Sigmoid colon (tissue), 7 donors: ENCODE measurements around the gene CYB5A. TPM values are rescaled to one million over a fixed set of nuclear protein-coding genes. Genes with fewer than 3 reads are reported as not detected.
"Not testable (repeated sequence)": the region's sequence is repeated elsewhere in the genome, so short reads cannot be mapped to it uniquely, and the experiment has no call there.

Experiments used
- DNase-seq: peaks from one replicate; pipeline ENCODE4 v3.0.0-alpha.2; 2019
- H3K27ac ChIP-seq, 4 donors: fragments of 200-600 bp; sonication (generic); one replicate each; pipeline ENCODE4 v1.5.1; 2016 to 2019; ENCODE audit warnings: mild to moderate bottlenecking in 1 of 4
- H3K27me3 ChIP-seq, 3 donors: fragments of 200-600 bp; sonication (generic); one replicate each; pipeline ENCODE4 v1.5.1; 2019; ENCODE audit warnings: mild to moderate bottlenecking in 1 of 3
- H3K36me3 ChIP-seq, 4 donors: fragments of 200-600 bp; sonication (generic); one replicate each; pipeline ENCODE4 v1.5.1; 2016 to 2019
- H3K4me1 ChIP-seq, 4 donors: fragments of 200-600 bp; sonication (generic); one replicate each; pipeline ENCODE4 v1.5.1; 2017 to 2019
- H3K4me3 ChIP-seq, 4 donors: fragments of 200-600 bp; sonication (generic); one replicate each; pipeline ENCODE4 v1.5.1; 2017 to 2019; ENCODE audit warnings: mild to moderate bottlenecking in 2 of 4, moderate library complexity in 1 of 4
- H3K9me3 ChIP-seq, 4 donors: fragments of 200-600 bp in 3 of 4; sonication (generic) in 3 of 4; one replicate each; pipeline versions ENCODE4 v1.5.1 to v1.6.1; 2013 to 2019
- CTCF ChIP-seq, 4 experiments: fragments of 450-650 bp in 3 of 4; fragments of 200-600 bp in 1 of 4; IDR thresholded peaks; one replicate each; pipeline ENCODE4 v1.5.1; 2016 to 2019; ENCODE audit warnings: antibody characterized with exemption in 4 of 4, mild to moderate bottlenecking in 3 of 4, moderate library complexity in 2 of 4
- EP300 ChIP-seq, 4 donors: sonication (generic); formaldehyde crosslinking; IDR thresholded peaks; one replicate each; pipeline ENCODE4 v1.6.1; 2017; ENCODE audit warnings: antibody characterized with exemption in 4 of 4
- POLR2A ChIP-seq, 2 donors: fragments of 450-650 bp; IDR thresholded peaks; one replicate each; pipeline ENCODE4 v1.6.1; 2016; ENCODE audit warnings: antibody characterized with exemption in 2 of 2, mild to moderate bottlenecking in 2 of 2, moderate library complexity in 2 of 2
- POLR2AphosphoS5 ChIP-seq, 4 donors: sonication (generic); formaldehyde crosslinking; IDR thresholded peaks; one replicate each; pipeline ENCODE4 v1.6.1; 2017; ENCODE audit warnings: antibody characterized with exemption in 4 of 4
- WGBS, 2 donors: extraction: QIAGEN DNeasy Blood & Tissue Kit; methylation state at CpG; one replicate each; pipeline ENCODE4 v1.1.7; 2013; 5-methylcytosine and 5-hydroxymethylcytosine counted together
- intact Hi-C: fragments of 100-400 bp; cut with DNase I; formaldehyde crosslinking; loops from one replicate; pipeline ENCODE4 v1.15.1; 2023
- polyA plus RNA-seq, 3 donors: library from polyadenylated mRNA; stranded (reverse); fragments of 200-250 nt; gene quantifications; one replicate each; pipeline ENCODE4 v1.2.3, GENCODE V29; 2013
- total RNA-seq, 4 donors: library from RNA; depleted of rRNA; stranded (reverse); fragments of >200 nt; gene quantifications; one replicate each; pipeline ENCODE4 v1.1.0, GENCODE V29; 2016
- donor health status: healthy with polysubstance abuse.
- donor health status: Bipolar disorder and iron deficiency.
- donor health status: healthy.

The CYB5A gene
- total and polyA plus RNA-seq, 7 donors = 137 to 533 (median 164) TPM

GRCh38 chr18:74288041-74288440 lies 3.7 kb downstream of the CYB5A start:
- intact Hi-C loops = no loop called here
- no peaks in the 10 kb centered on the region for H3K36me3 ChIP-seq
- TF ChIP-seq EP300 (IDR thresholded peaks at IDR 0.05) (no peak), POLR2A (IDR thresholded peaks at IDR 0.05) (no peak), CTCF (IDR thresholded peaks at IDR 0.05) (no peak), POLR2AphosphoS5 (IDR thresholded peaks at IDR 0.05) (no peak)
- no peaks in the 10 kb centered on the region for H3K9me3 ChIP-seq
- WGBS, 2 donors = 84 to 88% methylated on average over 5 of the region's 5 CpGs
- H3K27ac ChIP-seq = peak overlapping the region; percentile 80 to 88 (median 84)
- H3K4me1 ChIP-seq = peaks cover 0 to 90% (median 81%) of the 10 kb centered on the region in 4 donors
- H3K27me3 ChIP-seq = no peaks in the 10 kb centered on the region
- peak overlapping the region in 1 of 4 donors; percentile 5 for H3K4me3 ChIP-seq
- no peak for DNase-seq

GRCh38 chr18:74286856-74287255 lies 4.9 kb downstream of the CYB5A start:
- peaks cover 0 to 95% (median 89%) of the 10 kb centered on the region in 4 donors for H3K4me1 ChIP-seq
- 65 to 90% methylated on average over 2 of the region's 2 CpGs for WGBS, 2 donors
- DNase-seq = no peak
- no peak for TF ChIP-seq POLR2AphosphoS5 (IDR thresholded peaks at IDR 0.05)
- no peak for TF ChIP-seq CTCF (IDR thresholded peaks at IDR 0.05)
- no peak for TF ChIP-seq POLR2A (IDR thresholded peaks at IDR 0.05)
- TF ChIP-seq EP300 (IDR thresholded peaks at IDR 0.05) = no peak
- H3K9me3 ChIP-seq = no peaks in the 10 kb centered on the region
- H3K4me3 ChIP-seq = no peak overlapping the region
- intact Hi-C loops = no loop called here
- H3K27me3 ChIP-seq = no peaks in the 10 kb centered on the region
- H3K36me3 ChIP-seq = no peaks in the 10 kb centered on the region
- H3K27ac ChIP-seq = peak overlapping the region in 3 of 4 donors; percentile 81 to 88 (median 88)

- 91% methylated on average over 4 of the region's 4 CpGs for WGBS, 2 donors
- intact Hi-C loops = no loop called here
These were observed 5.5 kb downstream of the CYB5A start for GRCh38 chr18:74286106-74286855.

GRCh38 chr18:74285583-74285982 lies 6.2 kb downstream of the CYB5A start:
- H3K27ac ChIP-seq = peak overlapping the region; percentile 76 to 88 (median 84)
- H3K4me1 ChIP-seq = peaks cover 0 to 100% (median 96%) of the 10 kb centered on the region in 4 donors
- DNase-seq, H3K4me3 ChIP-seq, H3K9me3 ChIP-seq, intact Hi-C loops, H3K36me3 ChIP-seq, H3K27me3 ChIP-seq: not testable (repeated sequence)
- 76 to 96% methylated on average over 3 of the region's 3 CpGs for WGBS, 2 donors

More at GRCh38 chr18:74286106-74286855, 5.5 kb downstream of the CYB5A start:
- no peaks in the 10 kb centered on the region for H3K36me3 ChIP-seq
- H3K9me3 ChIP-seq = no peaks in the 10 kb centered on the region
- DNase-seq = no peak
- H3K4me3 ChIP-seq = no peak overlapping the region
- no peaks in the 10 kb centered on the region for H3K27me3 ChIP-seq
- TF ChIP-seq POLR2A (IDR thresholded peaks at IDR 0.05) (no peak), POLR2AphosphoS5 (IDR thresholded peaks at IDR 0.05) (no peak), CTCF (IDR thresholded peaks at IDR 0.05) (no peak), EP300 (IDR thresholded peaks at IDR 0.05) (no peak)
- peaks cover 0 to 100% (median 94%) of the 10 kb centered on the region in 4 donors for H3K4me1 ChIP-seq
- H3K27ac ChIP-seq = peak overlapping the region; percentile 76 to 88 (median 84)

GRCh38 chr18:74284980-74285355 lies 6.8 kb downstream of the CYB5A start:
- no peak for DNase-seq

More at GRCh38 chr18:74284980-74285355, 6.8 kb downstream of the CYB5A start:
- Histone ChIP-seq H3K9me3 (no peaks in the 10 kb centered on the region), H3K27me3 (no peaks in the 10 kb centered on the region), H3K4me1 (peaks cover 0 to 94% (median 90%) of the 10 kb centered on the region in 4 donors), H3K4me3 (peak overlapping the region in 2 of 4 donors; percentile 6 to 22), H3K27ac (peak overlapping the region; percentile 76 to 88 (median 84)), H3K36me3 (no peaks in the 10 kb centered on the region)
- TF ChIP-seq EP300 (IDR thresholded peaks at IDR 0.05) = no peak
- no peak for TF ChIP-seq POLR2AphosphoS5 (IDR thresholded peaks at IDR 0.05)
- TF ChIP-seq CTCF (IDR thresholded peaks at IDR 0.05) = no peak
- TF ChIP-seq POLR2A (IDR thresholded peaks at IDR 0.05) = no peak
- WGBS, 2 donors = 98 to 100% methylated on average over 1 of the region's 1 CpG
- intact Hi-C loops = loop anchor here (1.0 kb wide), 1 partner anchor 51 kb away; no protein-coding TSS in a partner anchor
